NCI-H128 (cell line): ENCODE data around the gene ARHGEF26.

Experiments used
- DNase-seq: peaks from one replicate; lab custom pipeline; 2025; ENCODE audit not compliant: unreplicated experiment; lab: John Stamatoyannopoulos, UW

ARHGEF26 gene

DNA sequence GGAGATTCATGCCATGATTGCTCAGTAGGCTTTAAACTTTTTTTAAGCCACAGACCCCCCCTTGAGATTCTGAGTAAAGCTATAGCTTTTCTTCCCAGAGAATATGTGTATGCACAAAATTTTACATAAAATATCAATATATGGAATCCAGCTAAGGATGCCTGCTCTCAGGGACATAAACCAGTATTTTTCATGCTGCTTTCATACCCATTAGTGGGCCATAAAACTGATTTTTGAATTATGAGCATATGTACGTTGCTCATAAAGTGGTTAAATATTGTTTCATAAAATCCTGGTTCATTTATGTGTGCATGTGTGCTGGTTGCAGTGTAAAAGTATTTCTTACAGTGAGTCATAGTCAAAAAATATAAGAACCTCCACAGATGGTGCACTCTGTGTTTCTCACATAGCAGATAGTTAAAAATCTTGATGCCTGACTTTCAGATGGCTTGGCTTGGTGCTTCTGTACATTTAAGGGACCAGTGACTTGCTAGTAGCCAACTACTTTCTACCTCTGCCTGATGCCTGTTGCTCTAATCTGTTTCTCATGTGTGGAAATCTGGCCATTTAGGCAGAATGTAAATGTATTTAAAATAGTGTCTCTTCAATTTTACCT lies 71.9 kb downstream of the ARHGEF26 start:
- no peak for DNase-seq

DNA sequence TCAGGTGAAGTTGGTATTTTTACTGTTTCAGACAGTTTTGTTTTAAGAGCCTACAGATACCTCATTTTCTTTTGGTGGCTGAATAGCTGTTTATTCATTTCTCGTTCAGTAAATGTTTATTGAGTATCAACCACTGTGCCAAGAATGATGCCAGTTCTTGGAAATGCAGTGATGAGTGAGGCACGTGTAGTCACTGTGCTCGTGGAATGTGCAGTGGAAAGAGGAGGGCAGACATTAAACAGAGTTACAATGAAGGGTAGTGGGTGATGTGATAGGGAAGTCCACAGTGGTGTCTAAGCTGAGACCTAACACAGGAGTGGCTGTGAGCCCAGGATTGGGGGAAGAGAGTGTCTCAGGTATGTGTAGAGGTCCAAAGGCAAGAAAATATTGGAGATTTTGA lies 73.7 kb downstream of the ARHGEF26 start:
- DNase-seq: no peak

DNA sequence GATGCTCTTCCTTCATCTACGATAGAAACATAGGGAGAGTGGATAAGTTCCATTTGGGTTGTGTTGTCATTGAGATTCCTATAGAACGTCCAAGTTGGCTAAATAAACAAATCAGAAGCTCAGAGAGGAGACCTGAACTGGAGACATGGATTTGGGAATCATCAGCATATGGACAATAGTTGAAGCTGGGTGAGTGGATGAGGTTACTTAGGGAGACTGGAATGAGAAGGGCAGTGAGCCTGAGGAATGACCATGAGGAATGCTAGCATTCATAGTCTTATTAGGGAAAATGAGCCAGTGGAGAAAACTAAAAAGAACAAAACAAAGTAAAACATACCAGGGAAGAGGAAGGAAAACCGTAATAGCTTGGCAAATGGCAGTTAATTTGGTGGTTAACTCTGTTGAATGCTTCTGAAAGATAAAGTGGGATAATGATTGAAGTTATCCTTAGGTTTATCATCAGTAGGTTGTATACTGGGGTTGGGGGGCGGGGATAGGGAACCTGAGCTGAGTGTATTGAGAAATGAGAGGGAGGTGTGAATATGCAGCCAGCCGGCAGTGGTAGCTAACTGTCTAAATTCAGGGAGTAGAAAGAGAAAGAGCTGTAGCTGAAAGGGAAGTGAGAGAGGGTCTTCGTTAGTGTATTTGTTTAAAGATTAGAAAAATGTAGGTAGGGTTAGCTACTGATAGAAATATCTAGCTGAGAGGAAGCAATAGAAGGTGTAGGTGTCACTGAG lies 74.6 kb downstream of the ARHGEF26 start:
- DNase-seq: no peak

DNA sequence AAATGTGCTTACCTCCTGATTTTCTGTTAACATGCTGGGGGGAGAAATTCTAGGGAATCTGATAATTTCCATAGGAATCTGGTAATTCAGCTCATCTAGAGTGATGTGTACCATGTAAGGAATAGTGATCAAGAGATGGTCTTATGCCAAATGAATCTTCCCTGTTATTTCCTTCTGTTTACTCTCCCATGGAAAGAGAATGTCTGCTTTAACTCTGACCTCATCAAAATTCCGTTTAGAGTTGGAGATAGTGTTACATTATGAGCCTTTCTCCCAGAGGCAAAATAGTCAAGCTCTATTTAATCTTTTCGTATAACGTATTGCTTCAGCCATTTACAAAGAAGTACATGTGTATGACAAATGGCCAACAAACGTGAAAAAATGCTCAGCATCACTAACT lies 76.6 kb downstream of the ARHGEF26 start:
- no peak for DNase-seq

DNA sequence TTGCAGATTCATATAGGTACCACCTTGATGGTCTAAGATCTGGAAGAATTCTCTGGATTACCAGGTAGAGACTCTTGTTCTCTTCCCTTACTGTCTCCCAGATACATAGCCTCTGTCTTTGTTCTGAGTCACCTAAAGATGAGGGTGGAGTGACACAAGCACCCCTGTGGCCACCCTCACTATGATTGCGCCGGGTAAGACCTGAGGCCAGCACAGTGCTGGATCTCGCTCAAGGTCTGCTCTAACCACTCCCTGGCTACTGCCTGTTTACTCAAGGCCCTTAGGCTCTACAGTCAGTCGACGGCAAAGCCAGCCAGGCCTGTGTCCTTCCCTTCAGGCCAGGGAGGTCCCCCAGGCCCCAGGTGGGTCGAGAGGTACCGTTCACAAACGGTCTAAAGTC lies 88.3 kb downstream of the ARHGEF26 start:
- DNase-seq: no peak

DNA sequence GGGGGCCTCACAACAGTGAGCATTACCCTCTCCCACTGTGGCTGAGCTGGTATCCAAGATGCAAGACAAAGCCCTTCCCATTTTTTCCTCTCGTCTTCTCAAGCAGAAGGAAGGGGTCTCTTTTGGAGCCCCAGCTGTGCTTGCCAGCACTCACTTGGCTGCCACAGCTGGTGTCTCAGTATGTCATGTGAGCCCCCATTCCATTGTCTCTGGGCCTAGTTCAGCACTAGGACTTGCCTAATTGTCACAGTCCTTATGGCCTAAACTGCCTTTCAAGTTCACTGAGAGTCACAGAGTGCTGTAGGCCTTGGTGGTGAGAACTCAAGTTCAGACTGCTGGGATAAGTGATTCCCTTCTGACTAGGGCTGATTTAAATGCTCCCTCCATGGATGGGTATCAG lies 89.8 kb downstream of the ARHGEF26 start:
- DNase-seq: no peak

DNA sequence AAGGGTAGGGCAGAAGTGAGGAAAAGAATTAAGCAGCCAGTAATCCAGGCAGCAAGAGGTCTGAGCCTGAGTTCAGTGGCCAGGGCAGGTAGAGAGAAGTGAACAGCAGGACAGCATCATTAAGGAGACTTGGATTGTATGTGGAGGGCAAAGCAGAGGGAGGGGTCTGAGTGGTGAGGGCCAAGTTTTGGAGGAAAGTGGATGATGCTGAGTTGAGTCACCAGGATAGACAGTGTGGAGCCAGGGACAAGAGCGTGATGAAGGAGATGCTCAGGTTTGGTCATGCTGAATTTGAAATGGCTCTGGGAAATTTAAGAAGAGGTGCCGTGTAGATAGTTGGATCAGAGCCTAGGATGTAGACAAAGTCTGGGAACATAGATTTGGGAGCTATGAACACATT lies 93.1 kb downstream of the ARHGEF26 start:
- no peak for DNase-seq

DNA sequence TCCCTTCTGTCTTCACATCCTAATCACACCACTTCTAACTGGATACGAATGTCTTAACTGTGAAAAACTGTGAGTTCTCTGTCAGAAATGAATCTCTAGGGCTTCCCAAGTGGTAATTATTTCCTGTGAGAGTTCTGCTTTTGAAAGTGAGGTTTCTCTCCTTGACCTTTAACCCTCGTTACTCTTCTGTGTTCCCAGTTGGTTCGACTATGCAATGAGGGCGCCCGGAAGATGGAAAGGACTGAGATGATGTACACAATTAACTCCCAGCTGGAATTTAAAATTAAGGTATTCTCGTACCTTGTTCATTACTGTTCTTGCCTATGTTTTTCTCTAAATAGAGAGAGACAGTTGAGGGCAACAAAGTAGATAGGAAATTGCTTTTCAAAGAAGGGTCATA lies 96.5 kb downstream of the ARHGEF26 start:
- no peak for DNase-seq

DNA sequence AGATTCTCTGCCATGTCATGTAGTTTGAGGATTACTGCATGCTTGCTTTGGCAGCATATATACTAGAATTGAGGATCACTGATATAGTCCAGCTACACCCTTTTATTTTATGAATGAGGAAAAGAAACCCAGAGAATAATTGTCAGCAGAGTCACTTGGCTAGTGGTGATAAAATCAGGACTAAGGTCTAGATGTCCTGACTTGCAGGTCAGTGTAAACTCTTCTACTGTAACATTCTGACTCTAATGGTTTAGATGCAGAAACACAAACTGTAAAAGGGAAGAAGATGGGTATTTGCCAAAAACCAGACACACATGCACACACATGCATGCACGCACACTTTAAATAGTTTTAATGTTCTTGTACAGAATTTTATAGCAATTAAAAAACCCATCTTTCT lies 97.5 kb downstream of the ARHGEF26 start:
- no peak for DNase-seq

DNA sequence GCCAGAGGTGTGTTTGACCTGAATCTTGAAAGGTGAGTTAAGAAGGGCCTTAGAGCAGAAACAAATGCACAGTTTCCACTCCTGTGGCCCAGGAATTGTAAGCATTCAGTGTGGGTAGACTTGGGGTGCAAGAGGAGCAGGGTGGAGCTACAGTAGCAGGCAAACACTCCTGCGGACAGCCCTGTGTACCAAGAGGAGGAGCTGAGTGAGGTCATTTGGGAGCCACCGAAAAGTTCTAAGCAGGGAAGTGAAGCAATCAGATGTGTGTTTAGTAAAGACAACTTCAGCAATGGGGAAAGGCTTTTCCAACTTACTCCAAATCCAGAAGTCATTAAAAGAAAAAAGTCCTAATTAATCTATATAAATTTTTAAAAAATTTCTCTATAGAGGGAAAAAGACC lies 99.3 kb downstream of the ARHGEF26 start:
- DNase-seq: no peak

DNA sequence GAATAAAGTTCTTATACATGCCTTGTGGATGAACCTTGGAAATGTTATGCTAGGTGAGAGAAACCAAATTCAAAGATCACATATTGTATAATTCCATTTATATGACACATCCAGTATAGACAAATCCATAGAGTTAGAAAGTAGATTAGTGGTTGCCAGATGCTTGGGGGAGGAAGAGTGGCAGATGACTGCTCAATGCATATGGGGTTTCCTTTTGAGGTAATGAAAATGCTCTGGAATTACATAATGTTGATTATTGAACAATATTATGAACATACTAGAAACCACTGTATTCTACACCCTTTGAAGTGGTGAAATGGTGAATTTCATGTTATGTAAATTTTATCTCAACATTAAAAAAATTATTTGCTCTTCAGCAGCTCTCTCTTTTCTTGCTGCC lies 102.3 kb downstream of the ARHGEF26 start:
- no peak for DNase-seq

DNA sequence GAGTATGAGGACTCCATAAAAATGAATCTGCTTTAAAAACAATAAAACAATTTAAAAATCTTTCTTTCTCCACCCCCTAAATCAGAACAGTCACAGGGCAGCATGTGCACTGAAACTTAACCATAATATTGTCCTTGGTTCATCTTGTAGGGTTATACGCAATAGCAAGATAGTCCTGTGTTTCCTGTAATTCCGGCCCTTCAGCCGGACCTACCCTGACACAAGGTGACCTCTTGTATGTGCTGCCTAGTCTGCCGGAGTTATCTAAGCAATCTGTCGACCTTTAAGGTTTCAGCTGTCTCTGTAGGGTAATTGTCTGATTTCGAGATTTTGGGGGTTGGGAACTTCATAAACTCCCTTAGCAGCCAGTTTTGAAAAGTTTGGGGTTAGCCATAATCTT lies 103.2 kb downstream of the ARHGEF26 start:
- no peak for DNase-seq

DNA sequence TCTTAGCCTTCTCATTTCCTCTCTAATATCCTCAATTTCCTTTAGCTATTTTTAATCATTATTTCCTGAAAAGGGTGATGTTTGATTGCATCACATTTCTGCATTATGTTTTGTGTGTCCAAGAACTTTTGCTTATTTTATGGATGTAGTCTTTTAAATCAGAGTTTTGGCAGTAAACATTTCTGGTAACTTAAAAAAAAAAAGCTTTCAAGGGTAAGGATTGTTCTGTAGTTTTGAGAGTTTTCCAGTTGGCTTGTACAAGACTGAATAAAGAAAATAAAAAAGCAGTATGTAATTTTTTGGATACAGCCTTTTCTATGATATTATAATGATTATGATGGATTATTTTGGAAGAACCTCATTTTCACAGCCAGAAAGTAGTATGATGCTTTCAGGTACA lies 103.7 kb downstream of the ARHGEF26 start:
- DNase-seq: no peak

DNA sequence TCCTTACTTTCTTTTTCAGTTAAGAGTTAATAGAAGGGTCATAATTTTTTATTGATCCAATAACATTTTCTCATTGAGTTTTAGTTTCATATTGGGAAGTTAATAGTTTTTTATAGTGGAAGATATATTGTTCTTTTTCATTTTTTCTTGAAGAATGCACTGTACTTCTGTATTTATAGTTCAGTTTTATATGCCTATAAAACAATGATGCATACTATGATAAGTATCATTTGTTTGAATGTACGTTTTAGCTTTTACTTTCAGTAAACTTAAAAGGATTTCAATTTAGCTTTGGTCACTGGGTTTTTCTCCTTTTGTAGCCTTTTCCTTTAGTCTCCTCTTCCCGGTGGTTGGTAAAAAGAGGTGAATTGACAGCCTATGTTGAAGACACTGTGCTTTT lies 104.3 kb downstream of the ARHGEF26 start:
- DNase-seq: no peak

DNA sequence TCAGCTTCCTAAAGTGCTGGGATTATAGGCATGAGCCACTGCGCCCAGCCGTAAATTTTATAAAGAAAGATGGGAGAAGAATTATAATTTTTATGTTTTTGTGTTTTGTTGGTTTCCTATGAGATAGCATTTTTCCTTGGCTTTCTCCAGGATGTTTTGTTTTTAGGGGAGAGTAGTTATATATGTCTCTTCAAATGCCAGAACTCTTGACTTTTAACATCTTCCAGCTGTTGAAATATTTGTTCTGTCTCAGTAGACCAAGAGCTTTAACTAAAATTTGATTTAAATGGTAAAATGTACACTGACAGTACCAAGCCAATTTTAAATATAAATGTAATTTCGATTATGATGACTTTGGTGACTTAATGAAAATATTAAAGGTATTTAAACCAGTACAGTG lies 106.3 kb downstream of the ARHGEF26 start:
- no peak for DNase-seq

DNA sequence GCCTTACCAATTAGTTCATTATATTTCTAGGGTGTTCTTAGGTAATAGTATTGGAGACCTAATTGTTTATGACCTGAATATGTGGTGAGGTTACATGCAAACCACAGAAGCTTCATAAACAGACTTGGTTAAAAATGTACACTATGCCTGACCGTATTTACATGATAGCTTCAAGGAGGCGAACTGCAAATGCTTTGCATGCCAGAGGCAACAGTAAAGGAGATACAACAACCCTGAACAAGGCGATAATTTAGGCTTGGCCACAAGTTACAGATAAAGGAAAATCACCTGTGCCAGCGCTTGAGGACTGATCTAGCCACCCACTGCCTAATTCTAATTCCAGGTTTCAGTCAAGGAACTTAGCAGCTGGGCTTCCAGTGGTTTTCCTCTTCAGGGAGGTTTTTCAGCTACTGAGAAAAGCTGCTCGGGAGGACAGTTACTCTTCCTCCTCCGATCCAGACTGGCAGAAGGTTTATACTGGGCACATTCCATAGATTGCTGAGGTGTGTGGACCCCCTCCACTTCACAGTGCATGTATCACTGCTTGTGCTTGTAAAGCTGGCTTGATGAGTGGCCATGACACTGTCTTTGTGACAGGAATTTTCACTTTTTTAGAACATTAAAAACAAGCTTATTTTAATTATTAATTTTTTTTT lies 107.5 kb downstream of the ARHGEF26 start:
- DNase-seq: no peak

DNA sequence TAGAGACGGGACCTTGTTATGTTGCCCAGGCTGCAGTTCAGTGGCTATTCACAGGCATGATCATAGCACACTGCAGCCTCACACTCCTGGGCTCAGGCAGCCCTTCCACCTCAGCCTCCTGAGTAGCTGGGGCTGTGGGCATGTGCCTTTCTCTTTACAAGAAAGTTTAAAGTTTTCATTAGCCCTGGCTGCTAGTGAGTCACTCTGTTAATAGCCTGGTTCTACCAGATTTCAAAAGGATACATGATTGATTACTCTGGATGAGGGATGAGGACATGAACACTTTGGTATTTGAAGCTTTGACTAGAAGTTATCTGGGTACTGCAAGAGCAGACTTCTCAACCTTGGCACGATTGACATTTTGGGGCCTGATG lies 108.0 kb downstream of the ARHGEF26 start:
- no peak for DNase-seq

DNA sequence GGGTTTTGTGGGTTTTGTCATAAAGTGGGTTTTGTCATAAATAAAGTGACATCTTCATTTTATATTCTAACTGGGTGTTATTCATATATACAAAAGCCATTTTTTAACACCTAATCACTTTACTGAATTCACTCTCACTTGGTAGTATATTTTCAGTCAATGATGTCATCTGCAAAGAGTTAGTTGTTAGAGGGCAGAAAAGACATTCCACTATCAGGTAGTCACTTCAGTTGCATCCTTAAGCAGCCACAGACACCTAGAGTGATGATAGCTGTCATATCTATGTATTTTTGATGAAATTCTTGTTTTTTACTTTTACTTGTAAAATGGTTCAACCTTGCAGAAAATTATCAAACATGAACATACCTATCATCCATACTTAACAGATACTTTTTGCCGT lies 114.1 kb downstream of the ARHGEF26 start:
- no peak for DNase-seq

DNA sequence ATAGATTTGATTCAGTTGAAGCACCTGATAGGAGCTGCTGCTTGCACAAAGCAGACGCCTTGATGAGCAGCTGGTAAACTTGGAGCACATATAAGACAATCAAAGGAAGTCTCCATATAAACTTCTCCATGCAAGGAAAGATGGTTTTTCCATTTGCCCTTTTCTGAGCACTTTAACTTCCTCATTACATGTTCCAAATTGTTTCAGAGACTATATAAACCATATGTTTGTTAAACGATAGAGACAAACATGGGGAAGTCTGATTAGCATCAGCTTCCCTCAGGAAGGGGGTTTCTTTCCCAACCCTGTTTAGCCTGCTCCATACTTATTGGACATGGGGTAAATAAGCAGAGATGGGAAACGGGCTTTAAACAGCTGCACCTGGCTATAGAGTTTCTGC lies 115.1 kb downstream of the ARHGEF26 start:
- DNase-seq: no peak

DNA sequence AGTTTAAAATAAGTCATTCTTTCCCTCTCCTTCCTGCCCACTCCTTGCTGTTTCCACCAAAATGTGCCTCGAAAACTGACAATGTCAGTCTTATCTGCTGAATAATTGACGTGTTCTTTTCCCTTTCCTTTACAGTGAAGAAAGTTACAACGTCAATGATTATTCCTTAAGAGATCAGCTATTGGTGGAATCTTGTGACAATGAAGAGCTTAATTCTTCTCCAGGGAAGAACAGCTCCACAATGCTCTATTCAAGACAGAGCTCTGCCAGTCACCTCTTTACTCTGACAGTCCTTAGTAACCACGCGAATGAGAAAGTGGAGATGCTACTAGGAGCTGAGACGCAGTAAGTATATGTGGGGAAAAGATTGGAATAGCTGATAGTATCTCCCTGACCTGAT lies 119.0 kb downstream of the ARHGEF26 start:
- DNase-seq: no peak

DNA sequence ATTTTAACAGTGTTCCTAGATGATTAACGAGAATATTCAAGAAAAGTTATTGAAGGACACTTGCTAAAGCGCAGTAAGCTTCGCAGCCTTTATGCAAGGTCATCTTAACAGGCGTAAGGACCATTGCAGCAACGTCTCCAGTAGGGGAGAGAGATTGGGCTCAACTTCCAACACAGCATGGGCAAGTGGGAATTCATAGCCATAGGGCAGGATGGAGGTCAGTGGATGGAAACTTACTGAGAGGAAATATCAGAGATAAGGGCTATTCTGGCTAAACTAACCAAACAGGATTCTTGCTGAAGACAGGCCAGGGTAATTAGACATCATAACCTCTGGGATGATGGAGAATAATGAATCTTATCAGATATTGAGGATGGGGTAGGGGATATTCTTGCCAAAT lies 120.3 kb downstream of the ARHGEF26 start:
- no peak for DNase-seq

DNA sequence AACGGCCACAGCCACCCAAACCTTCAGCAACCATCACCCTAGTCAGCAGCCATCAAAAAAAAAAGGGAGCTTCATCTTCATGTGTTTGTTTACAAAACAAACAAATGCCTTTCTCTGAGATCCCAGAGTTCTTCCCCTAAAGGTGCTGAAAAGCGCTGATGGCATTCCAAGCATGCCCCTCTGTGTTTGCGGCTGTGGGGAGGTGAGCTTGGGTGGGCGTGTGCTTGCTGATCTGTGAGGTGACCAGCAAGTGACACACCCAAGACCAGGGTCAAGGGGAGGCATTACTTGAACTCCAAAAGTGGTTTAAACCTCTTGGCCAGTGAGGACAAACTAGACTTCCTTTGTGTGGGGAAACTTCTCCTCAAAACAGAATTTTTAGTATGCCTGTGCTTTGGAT lies 121.6 kb downstream of the ARHGEF26 start:
- DNase-seq: no peak

DNA sequence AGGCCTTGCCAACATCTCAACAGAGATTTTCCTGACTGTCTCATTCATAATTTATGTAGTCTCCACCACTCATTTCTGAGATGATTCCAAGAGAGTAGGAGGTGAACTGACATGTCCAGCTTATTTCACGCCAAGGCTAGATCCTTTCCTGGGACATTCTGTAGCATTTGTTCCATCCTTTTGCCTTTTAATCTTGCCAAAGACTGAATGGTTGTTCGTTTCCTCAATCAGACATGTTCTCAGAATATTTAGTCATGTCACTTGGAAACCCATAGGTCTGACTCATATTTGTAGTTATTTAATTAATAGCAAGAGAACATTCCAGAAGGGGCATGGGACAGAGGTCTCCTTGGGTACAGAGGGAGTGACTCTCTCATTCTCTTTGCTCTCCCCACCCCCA lies 122.2 kb downstream of the ARHGEF26 start:
- DNase-seq: no peak
